Measurements from ENCODE around the gene RAD51B.

The RAD51B gene

DNA sequence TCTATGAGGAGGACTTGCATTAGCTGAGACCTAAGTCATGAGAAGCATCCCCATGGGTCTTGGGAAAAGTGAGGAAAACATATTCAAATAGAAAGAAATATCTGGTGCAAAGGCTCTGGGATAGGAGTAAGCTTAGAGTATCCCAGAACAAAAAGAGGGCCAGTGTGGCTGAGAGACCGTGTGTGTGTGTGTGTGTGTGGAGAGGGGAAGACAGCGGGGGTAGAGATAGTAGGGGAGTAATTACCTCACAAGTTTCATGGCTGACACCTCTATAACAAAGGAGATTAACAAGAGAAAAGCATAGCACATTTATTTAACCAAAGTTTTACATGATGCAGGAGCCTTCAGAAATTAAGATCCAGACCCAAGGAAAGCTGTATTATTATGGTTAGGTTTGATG lies 440.5 kb downstream of the RAD51B start:
- DNase-seq: no peak

DNA sequence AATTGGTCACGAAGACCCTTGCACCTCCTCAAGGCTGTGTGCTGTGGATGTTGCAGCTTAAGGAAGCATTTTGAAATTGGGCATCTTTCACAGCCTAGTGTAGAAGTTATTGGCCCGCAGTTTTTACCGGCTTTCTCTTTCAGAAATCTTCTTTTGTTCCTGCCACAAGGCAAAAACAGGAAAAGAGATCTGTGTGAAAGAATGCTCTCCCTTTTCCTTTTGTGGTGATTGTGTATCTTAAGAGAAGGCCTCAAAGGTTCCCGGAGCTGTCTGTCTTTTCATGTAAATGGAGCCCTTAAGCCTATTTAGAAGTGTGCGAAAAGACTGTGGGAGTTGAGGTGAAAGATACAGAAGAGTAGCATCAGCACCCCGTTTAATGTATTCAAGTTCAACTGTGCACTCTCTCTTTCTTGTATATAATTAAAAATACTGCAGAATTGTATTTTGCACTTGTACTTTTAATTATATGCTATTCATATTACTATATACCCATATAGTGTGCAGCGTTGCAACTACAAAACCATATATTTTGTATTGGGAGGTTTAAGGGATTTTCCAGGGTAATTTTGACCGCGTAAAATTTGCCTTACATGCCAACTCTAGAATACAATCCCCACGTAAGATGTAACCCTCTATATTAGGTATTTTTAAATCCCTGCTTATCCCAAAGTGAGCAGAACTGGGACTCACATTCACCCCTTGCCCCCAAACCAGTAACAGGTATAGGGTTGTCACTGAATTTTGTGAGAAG lies 441.7 kb downstream of the RAD51B start:
- no peak for DNase-seq

DNA sequence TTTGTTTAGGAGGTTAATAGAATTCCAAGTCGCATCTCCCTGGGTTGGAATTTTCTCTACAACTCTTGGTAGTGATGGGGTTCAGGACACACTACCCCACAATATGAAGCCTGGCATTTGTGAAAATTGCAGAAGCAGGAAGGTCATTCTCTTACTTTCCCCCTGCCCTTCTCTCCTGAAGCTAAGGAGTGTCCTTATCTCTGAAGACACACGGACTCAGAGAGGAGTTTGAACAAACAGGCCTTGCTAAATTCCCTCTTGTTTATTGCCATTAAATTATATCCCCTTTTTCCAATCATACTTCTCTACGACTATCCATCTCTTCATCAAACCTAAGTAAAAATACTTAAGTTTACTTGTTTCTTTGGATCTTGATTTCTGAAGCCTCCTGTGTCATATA lies 443.0 kb downstream of the RAD51B start:
- no peak for DNase-seq

DNA sequence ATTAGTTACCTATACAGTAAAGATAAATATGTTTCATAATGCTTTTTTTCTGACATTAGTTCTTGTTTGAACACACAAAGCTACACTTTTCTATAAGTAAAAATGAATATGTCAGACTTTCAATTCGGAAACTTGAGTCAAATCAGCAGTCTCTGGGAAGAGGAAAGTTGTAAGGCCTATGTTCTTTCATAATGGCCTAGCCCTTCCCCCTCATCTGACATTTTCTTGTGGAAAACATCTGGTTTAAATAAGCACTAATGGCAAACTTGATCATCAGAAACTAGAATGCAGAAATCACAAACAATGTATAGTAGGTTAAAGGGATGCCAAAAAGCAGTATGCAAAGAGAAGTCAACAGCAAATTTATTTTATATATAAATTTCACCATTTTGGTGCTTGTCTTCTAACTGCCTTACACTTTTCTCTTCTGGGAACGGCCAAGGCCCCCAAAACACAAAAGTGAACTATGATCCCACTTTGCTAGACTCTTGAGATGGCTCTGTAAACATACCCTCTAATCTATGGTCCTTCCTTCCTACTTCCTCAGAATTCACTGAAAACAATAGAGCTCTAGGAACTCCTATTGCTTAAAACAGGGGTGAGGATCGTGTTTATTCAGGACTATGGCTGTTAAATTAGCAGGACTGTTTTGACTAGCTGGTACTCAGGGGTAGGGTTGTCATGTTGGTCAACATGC lies 444.1 kb downstream of the RAD51B start:
- DNase-seq: no peak

DNA sequence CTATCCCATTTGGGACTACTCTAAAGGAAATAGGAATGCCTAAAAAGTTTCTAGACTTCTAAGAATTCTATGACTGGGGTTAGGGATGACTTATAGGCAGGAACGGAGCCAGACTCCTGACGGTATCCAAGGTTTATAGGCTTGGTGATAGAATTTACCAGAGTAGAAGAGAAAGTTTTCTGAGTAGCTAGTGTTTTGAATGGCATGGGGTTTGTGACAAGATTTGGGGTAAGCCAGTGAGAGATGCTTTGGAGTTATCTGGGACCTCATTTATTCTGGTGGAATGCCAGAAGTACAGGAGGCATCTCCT lies 444.6 kb downstream of the RAD51B start:
- DNase-seq: no peak

DNA sequence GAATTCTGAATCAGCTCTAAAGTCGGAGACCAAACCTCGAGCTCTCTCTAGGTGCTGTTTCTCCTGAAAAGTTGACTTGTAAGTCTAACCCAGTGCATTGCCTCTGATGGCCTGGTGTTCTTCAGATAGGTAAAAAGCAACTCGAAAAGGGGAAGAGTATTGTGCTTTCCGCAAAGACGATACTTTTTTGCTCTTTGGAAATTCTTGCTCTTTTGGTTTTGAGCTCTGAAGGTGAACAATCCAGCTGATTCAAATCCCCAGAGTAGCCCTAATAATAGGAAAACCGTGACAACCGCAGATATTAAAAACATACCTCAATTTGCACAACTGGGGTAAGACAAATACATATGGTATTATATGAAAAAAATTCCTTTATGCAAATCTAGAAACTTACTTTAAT lies 447.4 kb downstream of the RAD51B start:
- DNase-seq: no peak

DNA sequence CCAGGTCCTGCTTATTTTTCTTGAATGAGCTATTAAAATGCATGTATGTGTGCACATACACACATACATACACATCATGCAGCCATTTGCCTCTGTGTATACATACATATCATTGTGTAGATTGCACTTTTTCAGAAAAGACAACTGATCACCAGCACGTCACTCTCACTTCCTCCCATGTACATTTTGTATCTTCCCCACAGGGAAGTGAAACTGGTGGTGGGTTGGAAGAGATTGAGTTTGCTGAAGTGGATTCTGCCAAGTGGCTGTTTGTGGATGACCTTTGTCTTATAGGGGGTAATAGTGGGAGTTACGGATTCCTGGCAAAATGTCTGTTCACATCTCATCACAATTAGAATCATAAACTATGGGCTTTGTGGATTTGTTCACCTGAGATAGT lies 448.6 kb downstream of the RAD51B start:
- DNase-seq: no peak

DNA sequence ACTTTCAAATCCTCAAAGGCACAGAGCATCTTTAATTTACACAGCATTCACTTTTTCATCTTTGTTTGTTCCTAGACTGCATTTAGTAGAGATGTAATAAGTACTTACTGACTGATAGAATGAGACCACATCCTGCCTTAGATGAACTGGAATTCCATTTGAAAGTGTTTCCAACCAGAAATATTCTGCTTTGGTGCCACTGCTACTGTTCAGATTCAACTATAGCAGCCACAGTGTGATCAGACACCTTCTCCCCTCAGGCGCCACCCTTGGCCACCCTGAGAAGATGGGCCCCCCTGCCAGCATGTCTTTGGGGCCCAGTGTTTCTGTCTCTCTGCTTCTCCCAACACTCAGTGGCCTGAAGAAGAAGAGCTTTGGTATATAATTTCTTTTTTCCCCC lies 449.1 kb downstream of the RAD51B start:
- no peak for DNase-seq

DNA sequence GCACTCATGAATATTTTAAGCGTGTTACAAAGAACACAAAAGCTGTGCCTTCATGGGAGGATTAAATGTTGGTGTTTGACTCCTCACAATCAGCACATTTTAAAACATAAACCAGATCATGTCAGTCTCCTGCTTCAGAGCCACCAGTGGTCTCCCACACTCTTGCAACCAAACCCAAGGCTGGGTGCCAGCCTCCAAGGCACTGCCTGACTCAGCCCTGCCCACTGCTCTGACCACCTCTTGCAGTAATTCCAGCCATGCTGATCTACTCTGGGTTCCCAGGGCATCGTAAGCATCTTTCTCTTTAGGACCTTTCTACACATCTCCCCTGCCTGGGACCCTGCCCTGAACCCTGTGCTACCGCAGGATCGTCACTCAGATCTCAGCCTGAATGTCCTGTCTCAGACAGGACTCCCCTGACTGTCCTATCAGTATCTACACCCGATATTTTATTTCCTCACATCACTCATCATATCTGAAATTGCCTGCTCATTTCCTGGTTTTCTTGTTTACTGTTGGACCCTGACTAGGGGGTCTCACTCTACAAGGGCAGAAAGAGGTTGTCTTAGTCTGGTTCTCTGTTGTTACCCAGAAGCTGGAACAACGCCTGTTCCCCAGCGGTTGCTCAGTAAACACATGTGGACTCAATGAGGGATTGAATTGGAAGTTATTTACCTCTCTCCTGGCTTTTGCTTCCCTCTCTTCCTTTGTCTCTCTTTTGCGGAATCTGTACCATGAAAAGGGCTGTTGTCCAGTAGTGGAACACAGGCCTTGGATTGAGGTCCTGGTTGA lies 449.8 kb downstream of the RAD51B start:
- DNase-seq: peak in 1 of 2 experiments; percentile 38

DNA sequence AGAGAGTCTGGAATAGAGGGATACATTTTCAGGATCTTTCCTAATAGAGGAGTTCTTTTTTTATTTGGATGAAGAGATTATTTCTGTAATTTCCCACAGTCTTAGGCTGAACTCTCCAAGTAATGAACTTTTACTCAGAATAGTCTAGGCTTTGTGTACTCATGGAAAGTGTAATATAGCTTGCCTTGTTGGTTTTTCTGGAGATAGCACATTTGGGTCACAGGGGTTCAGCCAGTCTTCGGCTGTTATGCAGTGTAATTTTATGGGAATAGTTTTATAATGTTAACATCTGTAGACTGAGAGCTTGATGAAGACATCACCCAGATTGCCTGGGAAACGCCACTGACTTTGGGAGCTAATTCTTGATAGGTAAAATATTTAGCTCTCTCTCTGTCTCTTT lies 450.8 kb downstream of the RAD51B start:
- DNase-seq: no peak

DNA sequence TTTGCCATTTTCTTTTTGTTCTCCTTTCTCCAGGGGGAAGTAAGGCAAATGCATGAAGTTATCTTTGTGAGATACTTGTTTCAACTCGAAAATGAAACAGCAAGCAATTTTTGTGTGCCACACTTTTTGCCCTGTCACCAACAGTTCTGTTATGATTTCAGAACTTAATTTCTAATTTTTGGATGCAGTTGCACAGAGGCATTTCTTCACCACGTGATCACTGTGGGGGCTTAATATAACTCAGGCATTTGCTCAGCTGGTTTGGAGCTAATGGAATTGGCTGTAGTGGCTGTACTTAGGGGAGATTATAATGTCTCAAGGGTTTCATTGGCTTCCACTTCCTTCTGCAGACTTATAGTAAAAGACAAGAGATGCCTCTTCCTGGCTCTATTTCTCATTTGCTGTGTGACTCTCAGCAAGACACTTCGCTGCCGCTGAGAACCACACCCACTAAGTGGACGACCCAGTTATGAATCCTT lies 452.4 kb downstream of the RAD51B start:
- DNase-seq: no peak

DNA sequence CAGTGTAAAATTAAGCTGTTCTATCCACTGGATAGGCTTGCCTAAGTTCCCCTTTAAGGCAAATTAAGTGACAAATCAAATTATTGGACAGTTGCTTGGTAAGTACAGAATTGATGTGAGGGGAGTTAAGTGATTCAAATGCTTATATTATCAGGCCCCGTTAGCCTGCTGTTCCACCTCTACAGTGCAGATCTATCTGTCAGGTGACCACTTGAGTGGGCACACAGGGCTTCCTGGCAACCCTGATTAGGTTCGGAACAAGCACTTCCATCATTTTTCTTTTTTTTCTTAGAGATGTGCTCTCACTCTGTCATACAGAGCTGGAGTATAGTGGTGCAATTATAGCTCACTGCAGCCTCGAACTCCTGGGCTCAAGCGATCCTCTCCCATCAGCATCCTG lies 453.8 kb downstream of the RAD51B start:
- DNase-seq: no peak

DNA sequence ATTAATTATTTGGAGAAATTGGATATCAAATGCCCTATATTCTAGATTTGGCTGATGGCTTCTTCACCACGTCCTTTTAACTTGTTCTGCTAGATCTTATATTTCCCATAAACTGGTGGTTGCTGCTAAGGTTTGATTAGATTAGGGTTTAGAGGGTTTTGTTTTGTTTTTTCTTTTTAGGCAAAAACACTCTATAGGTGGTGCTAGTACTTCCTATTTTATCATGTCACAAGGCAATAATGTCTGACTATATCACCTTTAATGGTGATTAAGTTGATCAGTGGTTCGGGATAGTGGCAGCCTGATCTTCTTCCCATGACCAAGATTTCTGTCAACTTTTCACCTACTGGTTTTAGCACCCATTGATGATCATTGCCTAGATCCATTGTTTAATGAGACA lies 455.1 kb downstream of the RAD51B start:
- DNase-seq: no peak

DNA sequence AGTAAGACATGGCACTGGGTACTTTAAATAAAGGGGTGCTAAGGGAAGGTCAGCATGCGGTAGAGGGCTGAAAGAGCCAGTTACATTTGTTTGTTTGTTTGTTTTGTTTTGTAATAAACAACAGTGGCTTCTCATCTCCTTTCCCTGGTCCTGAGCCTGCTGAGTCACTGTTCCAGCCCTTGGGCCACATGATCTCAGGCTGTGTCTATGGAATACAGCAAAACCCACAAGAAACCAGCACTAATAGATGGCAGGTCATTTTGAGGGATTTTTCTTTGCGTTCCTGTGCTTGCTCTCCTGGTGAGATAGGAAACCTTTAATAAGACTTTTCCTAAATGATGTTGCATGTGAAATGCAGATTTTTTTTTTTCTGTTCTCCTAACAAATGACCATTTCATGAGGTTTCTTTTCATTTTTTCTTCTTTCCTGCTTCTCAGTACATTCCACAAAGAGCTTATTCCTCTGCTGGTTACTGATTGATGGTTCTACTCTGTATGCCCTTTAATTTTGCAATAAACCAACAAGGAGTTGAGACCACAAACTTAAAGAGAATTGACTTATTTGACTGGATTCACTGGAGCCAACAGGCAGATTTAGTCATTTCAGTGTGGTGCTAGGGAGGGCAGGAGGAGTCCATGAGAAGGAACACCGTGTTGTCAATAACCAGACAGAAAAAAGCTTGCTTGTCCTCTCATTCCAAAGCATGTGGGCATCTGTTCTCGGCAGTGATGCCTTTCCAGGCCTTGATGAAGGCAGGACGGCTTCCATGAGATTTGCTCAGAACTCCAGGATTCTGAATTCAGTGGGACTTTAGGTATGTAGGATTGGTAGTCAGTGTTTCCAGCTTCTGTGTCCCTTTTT lies 459.2 kb downstream of the RAD51B start:
- no peak for DNase-seq

DNA sequence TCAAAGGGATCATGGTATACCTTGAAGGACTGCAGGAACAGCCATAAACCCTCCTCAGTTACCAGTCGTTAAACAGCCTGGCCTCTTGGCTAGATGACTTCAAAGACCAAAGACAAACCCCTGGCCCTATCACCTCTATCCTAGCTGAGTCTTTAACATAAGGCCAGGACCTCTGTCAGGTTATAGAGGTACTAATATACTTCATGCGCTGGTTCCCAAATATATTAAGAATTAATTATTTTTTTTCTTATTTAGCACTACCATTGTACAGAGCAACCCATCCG lies 459.8 kb downstream of the RAD51B start:
- no peak for DNase-seq

DNA sequence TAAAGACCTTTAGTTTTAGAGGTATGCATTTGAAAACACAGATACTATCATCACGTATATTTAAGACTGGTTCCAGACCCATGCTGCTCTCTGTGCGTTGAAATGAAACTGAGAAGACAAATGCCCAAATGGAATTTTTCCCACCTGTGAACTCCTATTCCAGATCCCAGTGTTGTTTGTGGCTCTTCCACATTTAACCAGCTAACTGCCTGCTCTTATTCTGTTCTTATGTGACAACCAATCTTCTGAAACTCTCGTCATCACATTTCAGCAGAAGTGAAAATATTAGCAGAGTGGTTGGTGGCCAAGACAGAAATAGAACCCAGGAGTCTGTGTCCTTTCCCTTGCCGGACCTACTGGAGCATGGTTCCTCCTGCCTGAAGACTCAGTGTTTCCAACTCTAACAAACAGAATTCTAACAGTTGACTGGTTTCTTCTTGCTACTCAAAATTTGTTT lies 460.2 kb downstream of the RAD51B start:
- no peak for DNase-seq

DNA sequence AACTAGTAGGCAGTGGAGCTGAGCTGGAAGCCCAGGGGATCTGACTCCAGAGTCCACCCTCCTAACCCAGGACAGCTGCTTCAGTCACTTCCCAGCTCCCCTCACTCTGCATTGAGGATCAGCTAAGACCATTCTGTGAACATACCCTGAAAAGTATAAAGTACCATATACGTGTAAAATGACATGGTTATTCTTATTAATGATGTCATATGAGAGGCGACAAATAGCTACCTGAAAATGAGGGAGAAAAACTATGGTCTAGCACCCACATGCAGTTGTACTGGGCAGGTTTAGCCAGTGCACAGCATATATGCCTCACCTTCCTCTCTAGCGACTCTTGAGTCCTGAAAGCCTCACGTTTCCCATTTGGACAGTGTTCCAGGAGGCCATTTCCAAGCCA lies 461.9 kb downstream of the RAD51B start:
- DNase-seq: no peak

DNA sequence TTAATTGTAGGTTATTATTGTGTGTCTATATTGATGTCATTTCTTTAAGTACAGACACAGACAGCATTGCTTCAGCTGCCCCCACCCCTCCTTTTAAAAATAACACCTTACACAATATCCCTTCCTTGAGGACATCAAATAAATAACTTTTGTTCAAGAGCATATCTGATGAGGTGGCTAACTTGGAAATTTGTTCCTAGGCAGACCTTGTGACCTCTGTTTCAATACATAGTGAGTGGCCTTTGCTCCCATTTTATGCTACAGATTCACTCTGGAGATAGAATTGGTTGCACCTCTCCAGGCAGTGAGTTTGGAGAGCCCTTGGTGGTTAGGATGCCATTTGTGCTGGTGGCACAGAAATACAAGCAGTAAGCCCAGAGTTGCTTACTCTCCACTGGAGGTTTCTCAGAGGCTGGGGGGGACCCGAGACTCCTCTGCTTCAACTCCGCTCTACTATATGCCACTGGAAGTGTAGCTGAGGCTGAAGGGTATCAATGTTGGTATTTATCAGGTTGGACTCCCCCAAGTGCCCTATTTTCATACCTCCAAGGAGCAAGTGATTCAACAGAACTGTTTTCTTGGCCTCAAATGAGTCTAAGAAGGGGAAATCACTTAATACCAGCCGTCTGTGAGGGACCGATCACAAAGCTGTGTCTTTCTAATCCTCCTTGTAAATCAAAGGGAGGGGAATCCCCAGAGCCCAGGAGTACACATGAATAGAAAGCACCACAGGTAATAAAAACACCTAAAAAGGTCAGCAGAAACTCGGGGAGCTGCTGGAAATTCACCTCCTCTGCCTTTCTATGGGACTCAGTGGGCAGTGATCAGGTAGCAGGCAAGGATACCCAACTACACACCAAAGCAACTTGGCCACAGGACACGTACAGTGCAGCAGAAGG lies 463.1 kb downstream of the RAD51B start:
- peak in 1 of 2 experiments; percentile 34 for DNase-seq

DNA sequence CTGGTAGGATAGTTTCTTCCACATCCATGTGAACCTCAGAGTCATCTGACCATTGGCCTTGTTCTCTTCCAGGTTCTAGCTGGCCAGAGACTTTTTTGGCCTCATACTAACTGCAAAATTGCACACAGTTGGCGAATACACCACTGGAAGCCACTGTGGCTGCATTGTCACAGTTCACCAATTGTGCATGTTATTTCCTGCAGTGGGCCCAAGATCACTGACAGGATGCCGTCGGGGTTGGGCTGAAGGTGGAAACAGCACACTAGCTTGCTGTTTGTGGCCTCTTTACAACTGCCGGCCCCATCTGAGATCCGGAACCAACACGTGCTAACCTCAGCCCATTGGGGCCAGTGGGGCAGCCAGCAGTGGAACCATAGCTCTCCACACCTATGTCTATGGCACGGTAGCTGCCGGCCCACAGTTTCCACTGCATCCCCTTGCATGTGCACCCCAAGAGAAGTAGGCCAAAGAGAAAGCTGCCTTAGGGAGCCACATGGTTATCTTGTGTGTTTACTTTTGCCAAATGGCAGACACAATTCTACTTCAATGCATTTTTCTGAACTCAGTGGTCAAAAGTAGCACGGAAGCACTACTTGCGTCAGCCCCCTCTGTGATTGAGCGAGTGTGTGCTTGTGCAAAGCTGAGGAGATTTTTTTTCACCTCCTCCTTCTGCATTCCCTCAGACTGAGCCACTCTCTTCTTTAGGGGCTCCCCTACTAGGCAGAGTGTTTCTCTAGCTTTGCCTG lies 464.0 kb downstream of the RAD51B start:
- peak; percentile 62 to 64 for DNase-seq

DNA sequence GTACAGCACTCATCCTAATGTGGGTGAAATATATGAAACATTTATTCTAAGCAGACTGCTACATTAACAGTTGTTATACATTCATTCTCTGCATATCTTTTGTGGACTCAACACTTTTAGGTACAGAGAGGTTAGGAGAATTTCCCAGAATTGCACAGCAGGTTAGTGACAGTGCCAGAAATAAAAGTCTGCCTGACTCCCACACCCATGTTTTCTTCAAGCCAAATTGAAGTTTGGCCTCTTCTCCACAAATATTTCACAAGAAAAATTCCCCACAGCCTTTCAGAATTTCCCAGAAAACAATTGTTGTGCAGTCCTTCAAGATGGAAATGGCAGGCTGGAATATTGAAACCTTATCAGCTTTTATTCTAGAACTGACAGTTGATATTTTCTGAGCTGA lies 464.8 kb downstream of the RAD51B start:
- DNase-seq: no peak

DNA sequence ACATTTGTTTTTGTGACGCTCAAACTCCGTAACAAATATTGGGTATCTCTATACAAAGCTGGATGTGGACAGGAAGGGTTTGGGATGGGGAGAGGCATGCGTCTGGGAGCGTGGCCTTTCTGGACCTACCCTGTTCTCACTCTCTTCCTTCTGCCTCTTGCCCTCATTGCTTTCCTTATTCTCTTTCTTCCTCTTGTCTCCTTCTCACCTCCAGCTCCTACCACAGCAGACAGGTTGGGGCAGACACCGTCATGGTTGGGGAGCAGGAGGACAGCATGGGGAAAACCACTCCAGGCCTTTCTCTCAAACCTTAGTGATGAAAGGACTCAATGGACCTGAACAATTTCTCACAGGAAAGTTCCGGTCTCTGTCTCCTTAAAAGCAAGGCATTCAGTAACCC lies 465.3 kb downstream of the RAD51B start:
- no peak for DNase-seq
